Measurements from ENCODE around the gene CENPP. TPM values are rescaled to one million over a fixed set of nuclear protein-coding genes. Genes with fewer than 3 reads are reported as not detected.

Gene CENPP
- total RNA-seq, 1 donor from 2014 or later, result 9.3 TPM

DNA sequence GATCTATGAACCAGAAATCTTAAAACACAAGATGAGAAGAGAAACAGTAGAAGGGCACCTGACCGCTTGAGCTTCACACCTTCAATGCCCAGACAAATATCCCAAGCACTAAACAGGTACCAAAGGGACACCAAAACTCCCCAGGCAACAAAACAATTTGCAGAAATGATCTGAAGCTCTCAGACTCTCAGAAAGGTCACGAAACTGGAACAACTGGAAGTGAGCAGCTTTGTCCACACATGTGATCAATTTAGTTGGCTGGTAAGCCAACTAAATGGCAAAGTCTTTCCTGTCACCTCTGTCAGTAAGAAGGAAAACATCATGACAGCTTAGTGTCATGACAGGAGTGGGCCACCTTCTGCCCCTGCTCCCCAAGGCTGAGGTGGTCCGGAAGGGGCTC is 340.1 kb downstream of the CENPP start:
- no peak overlapping the region for H3K4me3 ChIP-seq
- DNase-seq (ENCODE audit: extremely low spot score in 2 of 2), result no peak
- no peaks in the 10 kb centered on the region for H3K9me3 ChIP-seq
- H3K27ac ChIP-seq, result no peak overlapping the region
- H3K36me3 ChIP-seq, result no peaks in the 10 kb centered on the region
- no peaks in the 10 kb centered on the region for H3K27me3 ChIP-seq
- TF ChIP-seq, protein P1, sequence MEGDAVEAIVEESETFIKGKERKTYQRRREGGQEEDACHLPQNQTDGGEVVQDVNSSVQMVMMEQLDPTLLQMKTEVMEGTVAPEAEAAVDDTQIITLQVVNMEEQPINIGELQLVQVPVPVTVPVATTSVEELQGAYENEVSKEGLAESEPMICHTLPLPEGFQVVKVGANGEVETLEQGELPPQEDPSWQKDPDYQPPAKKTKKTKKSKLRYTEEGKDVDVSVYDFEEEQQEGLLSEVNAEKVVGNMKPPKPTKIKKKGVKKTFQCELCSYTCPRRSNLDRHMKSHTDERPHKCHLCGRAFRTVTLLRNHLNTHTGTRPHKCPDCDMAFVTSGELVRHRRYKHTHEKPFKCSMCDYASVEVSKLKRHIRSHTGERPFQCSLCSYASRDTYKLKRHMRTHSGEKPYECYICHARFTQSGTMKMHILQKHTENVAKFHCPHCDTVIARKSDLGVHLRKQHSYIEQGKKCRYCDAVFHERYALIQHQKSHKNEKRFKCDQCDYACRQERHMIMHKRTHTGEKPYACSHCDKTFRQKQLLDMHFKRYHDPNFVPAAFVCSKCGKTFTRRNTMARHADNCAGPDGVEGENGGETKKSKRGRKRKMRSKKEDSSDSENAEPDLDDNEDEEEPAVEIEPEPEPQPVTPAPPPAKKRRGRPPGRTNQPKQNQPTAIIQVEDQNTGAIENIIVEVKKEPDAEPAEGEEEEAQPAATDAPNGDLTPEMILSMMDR (IDR thresholded peaks at IDR 0.05), result no peak
- TF ChIP-seq POLR2A (IDR thresholded peaks at IDR 0.05) (no peak), POLR2AphosphoS5 (IDR thresholded peaks at IDR 0.05; ENCODE audit: insufficient read depth in 1 of 2, low read depth in 1 of 2) (no peak)
- peaks cover 54% of the 10 kb centered on the region for H3K4me1 ChIP-seq
- intact Hi-C loops (cut with DNase I), result no loop called here

DNA sequence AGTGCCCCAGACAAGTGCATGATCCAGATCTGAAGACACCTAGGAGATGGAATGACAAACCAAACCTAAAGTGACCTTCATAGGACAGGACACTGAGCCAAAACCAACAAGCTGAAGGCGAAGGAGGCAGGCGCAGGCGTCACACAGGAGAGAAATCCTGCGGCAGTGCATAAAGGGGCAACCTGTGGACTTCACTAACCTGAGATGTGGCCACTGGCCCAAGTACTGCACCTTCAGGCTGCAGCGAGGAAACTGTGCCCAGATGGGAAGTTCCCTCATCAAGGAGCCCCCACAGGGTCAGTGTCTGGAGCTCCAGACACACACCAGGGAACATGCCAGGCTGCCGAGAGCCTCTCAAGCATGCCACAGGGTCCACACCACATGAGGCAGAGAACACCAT is 340.5 kb downstream of the CENPP start:
- Histone ChIP-seq H3K9me3 (no peaks in the 10 kb centered on the region), H3K4me3 (no peak overlapping the region), H3K36me3 (no peaks in the 10 kb centered on the region), H3K27me3 (no peaks in the 10 kb centered on the region), H3K27ac (no peak overlapping the region), H3K4me1 (peaks cover 57% of the 10 kb centered on the region)
- intact Hi-C loops (cut with DNase I), result no loop called here
- TF ChIP-seq, protein P1 (IDR thresholded peaks at IDR 0.05), result no peak
- TF ChIP-seq POLR2A (IDR thresholded peaks at IDR 0.05), result no peak
- no peak for TF ChIP-seq POLR2AphosphoS5 (IDR thresholded peaks at IDR 0.05; ENCODE audit: insufficient read depth in 1 of 2, low read depth in 1 of 2)
- DNase-seq (ENCODE audit: extremely low spot score in 2 of 2), result no peak

DNA sequence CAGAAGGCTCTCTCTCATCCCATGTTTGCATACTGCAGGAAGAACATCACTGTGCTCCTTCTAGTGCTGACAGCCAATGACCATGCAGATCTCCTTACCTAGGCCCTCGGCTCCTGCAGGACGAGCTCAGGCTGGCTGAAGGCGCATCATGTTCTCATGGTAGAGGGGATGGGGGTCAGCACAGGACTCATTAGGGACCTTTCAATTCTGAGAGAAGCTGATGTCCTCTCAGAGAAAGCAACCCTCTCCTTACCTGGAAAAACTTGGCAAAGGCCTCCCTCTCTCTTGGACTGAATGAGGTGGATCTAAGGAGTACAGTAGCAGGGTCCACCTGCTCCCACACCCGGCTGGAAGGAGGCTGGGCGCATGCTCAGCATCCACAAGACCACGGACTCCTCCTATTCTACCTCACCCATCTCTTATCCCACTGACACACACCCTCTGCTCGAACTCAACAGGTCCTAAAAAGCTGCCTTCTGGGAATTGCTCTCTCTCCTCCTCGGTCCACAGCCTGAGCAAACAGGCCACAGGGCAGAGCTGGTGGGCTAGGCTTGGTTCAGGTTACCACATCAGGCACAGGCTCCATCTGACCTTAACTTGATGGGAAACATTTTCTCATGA is 341.3 kb downstream of the CENPP start:
- Histone ChIP-seq H3K4me3 (no peak overlapping the region), H3K9me3 (no peaks in the 10 kb centered on the region), H3K4me1 (peaks cover 56% of the 10 kb centered on the region), H3K36me3 (no peaks in the 10 kb centered on the region), H3K27me3 (no peaks in the 10 kb centered on the region), H3K27ac (no peak overlapping the region)
- no peak for DNase-seq (ENCODE audit: extremely low spot score in 2 of 2)
- no peak for TF ChIP-seq POLR2AphosphoS5 (IDR thresholded peaks at IDR 0.05; ENCODE audit: insufficient read depth in 1 of 2, low read depth in 1 of 2)
- no peak for TF ChIP-seq POLR2A (IDR thresholded peaks at IDR 0.05)
- TF ChIP-seq, protein P1 (IDR thresholded peaks at IDR 0.05), result no peak
- intact Hi-C loops (cut with DNase I), result no loop called here

DNA sequence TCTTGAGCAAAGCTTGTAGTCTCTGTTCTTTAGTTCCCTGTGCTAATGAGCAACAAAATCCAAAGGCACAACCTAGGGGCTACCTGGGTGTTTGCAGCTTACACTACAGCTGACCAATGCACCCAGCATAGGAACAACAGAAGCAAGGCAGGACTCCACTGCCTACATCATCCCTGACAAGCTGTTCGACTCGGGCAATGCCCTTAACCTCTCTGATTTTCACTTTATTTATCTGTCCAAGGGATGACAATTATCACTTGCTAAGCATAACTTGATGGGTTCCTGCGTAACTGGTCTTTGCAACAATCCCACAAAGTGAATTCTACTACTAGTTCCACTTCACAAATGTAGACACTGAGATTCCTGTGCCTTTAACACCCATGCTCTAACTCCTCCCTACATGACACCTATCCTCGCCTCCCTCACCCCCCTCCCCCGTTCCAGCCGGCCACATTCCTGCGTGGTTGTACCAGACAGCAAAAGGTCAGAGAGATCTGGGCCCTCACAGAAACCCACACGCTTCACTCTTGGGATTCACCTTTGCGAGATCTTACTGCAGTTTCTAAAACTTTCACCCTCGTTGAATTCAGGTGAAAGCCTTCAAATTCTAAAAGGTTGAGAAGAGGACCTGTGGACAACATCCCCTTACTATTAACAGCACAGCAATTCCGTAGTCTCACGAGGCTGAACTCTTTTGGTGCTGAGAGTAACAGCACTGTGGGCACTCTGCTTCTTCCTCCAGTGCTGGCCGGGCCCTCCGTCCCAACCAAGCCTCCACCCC is 343.2 kb downstream of the CENPP start:
- Histone ChIP-seq H3K36me3 (no peaks in the 10 kb centered on the region), H3K27ac (peak overlapping the region; percentile 82), H3K4me3 (peak overlapping the region; percentile 76 to 80), H3K4me1 (peaks cover 56% of the 10 kb centered on the region), H3K27me3 (no peaks in the 10 kb centered on the region), H3K9me3 (no peaks in the 10 kb centered on the region)
- TF ChIP-seq, protein P1 (IDR thresholded peaks at IDR 0.05), result no peak
- TF ChIP-seq POLR2AphosphoS5 (IDR thresholded peaks at IDR 0.05; ENCODE audit: insufficient read depth in 1 of 2, low read depth in 1 of 2) (no peak), POLR2A (IDR thresholded peaks at IDR 0.05) (no peak)
- intact Hi-C loops (cut with DNase I), result no loop called here
- DNase-seq (ENCODE audit: extremely low spot score in 2 of 2), result peak in 1 of 2 donors; percentile 69

DNA sequence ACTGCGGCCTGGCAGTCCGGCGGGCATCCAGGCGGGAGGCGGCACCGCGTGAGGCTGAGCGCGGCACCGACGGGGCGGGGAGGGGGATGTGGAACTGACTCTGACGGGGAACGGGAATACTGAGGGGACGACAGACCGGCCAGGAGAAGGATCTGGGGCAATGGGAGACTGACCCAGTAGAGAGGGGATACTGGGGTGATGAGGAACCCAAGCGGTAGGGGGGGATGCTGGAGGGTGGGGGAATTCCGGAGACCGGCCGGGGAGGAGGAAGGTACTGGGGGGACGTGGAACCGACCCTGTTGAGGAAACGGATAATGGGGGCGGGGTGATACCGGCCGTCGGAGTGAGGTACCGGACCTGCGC is 343.8 kb downstream of the CENPP start:
- peak overlapping the region; percentile 82 for H3K27ac ChIP-seq
- no peaks in the 10 kb centered on the region for H3K36me3 ChIP-seq
- no peak for TF ChIP-seq POLR2A (IDR thresholded peaks at IDR 0.05)
- TF ChIP-seq, protein P1 (IDR thresholded peaks at IDR 0.05), result no peak
- TF ChIP-seq POLR2AphosphoS5 (IDR thresholded peaks at IDR 0.05; ENCODE audit: insufficient read depth in 1 of 2, low read depth in 1 of 2), result no peak
- peak overlapping the region; percentile 76 to 80 for H3K4me3 ChIP-seq
- DNase-seq (ENCODE audit: extremely low spot score in 2 of 2), result no peak
- peaks cover 55% of the 10 kb centered on the region for H3K4me1 ChIP-seq
- intact Hi-C loops (cut with DNase I), result no loop called here
- H3K9me3 ChIP-seq, result no peaks in the 10 kb centered on the region
- H3K27me3 ChIP-seq, result no peaks in the 10 kb centered on the region

Data from vagina (tissue), 2 donors.